ENCODE measurements around the gene SPAG4.

Gene SPAG4

GRCh38 chr20:35619196-35620095 is 3.8 kb downstream of the SPAG4 start:
- in situ Hi-C loops (cut with MboI; ENCODE audit: low sequenced_read_pairs) = no loop called here

GRCh38 chr20:35620818-35621559 is 5.4 kb downstream of the SPAG4 start:
- in situ Hi-C loops (cut with MboI; ENCODE audit: low sequenced_read_pairs) = no loop called here

GRCh38 chr20:35621560-35621946 is 5.9 kb downstream of the SPAG4 start:
- in situ Hi-C loops (cut with MboI; ENCODE audit: low sequenced_read_pairs) = no loop called here

GRCh38 chr20:35625584-35626385 is 10.2 kb downstream of the SPAG4 start:
- in situ Hi-C loops (cut with MboI; ENCODE audit: low sequenced_read_pairs) = no loop called here

- in situ Hi-C loops (cut with MboI; ENCODE audit: low sequenced_read_pairs) = no loop called here
These were observed 10.9 kb downstream of the SPAG4 start for GRCh38 chr20:35626386-35627001.

GRCh38 chr20:35627121-35627520 is 11.5 kb downstream of the SPAG4 start:
- in situ Hi-C loops (cut with MboI; ENCODE audit: low sequenced_read_pairs) = no loop called here

- in situ Hi-C loops (cut with MboI; ENCODE audit: low sequenced_read_pairs) = no loop called here
These were observed 14.0 kb downstream of the SPAG4 start for GRCh38 chr20:35629427-35630145.

GRCh38 chr20:35630636-35631035 is 15.0 kb downstream of the SPAG4 start:
- in situ Hi-C loops (cut with MboI; ENCODE audit: low sequenced_read_pairs) = no loop called here

- in situ Hi-C loops (cut with MboI; ENCODE audit: low sequenced_read_pairs) = no loop called here
These were observed 17.0 kb downstream of the SPAG4 start for GRCh38 chr20:35632539-35633115.

- in situ Hi-C loops (cut with MboI; ENCODE audit: low sequenced_read_pairs) = no loop called here
These were observed 20.0 kb downstream of the SPAG4 start for GRCh38 chr20:35635652-35636051.

- in situ Hi-C loops (cut with MboI; ENCODE audit: low sequenced_read_pairs) = no loop called here
These were observed 20.5 kb downstream of the SPAG4 start for GRCh38 chr20:35636095-35636494.

GRCh38 chr20:35637276-35637675 is 21.6 kb downstream of the SPAG4 start:
- in situ Hi-C loops (cut with MboI; ENCODE audit: low sequenced_read_pairs) = no loop called here

GRCh38 chr20:35638751-35639150 is 23.1 kb downstream of the SPAG4 start:
- in situ Hi-C loops (cut with MboI; ENCODE audit: low sequenced_read_pairs) = no loop called here

GRCh38 chr20:35640724-35641123 is 25.1 kb downstream of the SPAG4 start:
- in situ Hi-C loops (cut with MboI; ENCODE audit: low sequenced_read_pairs) = no loop called here

- in situ Hi-C loops (cut with MboI; ENCODE audit: low sequenced_read_pairs) = no loop called here
These were observed 26.1 kb downstream of the SPAG4 start for GRCh38 chr20:35641743-35642142.

GRCh38 chr20:35643045-35643444 is 27.4 kb downstream of the SPAG4 start:
- in situ Hi-C loops (cut with MboI; ENCODE audit: low sequenced_read_pairs) = no loop called here

- in situ Hi-C loops (cut with MboI; ENCODE audit: low sequenced_read_pairs) = no loop called here
These were observed 29.2 kb downstream of the SPAG4 start for GRCh38 chr20:35644806-35645205.

- in situ Hi-C loops (cut with MboI; ENCODE audit: low sequenced_read_pairs) = no loop called here
These were observed 33.2 kb downstream of the SPAG4 start for GRCh38 chr20:35648836-35649235.

GRCh38 chr20:35650632-35651031 is 35.0 kb downstream of the SPAG4 start:
- in situ Hi-C loops (cut with MboI; ENCODE audit: low sequenced_read_pairs) = no loop called here

GRCh38 chr20:35651958-35652357 is 36.3 kb downstream of the SPAG4 start:
- in situ Hi-C loops (cut with MboI; ENCODE audit: low sequenced_read_pairs) = no loop called here
